Measurements from ENCODE around the gene CLEC20A. TPM values are rescaled to one million over a fixed set of nuclear protein-coding genes. Genes with fewer than 3 reads are reported as not detected.

CLEC20A gene
- total RNA-seq, 1 donor from 2014 or later: not detected

- DNase-seq (ENCODE audit: low read depth): no peak
- Histone ChIP-seq H3K4me3 (ENCODE audit: low read depth, low read length) (no peak overlapping the region), H3K27me3 (ENCODE audit: control insufficient read depth, insufficient read depth, low read length) (no peaks in the 10 kb centered on the region), H3K36me3 (ENCODE audit: control insufficient read depth, insufficient read depth, low read length) (no peaks in the 10 kb centered on the region)
- no peak for TF ChIP-seq CTCF (IDR thresholded peaks at IDR 0.05; ENCODE audit: insufficient read depth, low read length, poor library complexity, severe bottlenecking)
These were observed 10.4 kb downstream of the CLEC20A start for GRCh38 chr1:178486100-178487069.

GRCh38 chr1:178485541-178485981 lies 11.2 kb downstream of the CLEC20A start:
- DNase-seq (ENCODE audit: low read depth): no peak
- H3K36me3 ChIP-seq (ENCODE audit: control insufficient read depth, insufficient read depth, low read length): no peaks in the 10 kb centered on the region
- no peak overlapping the region for H3K4me3 ChIP-seq (ENCODE audit: low read depth, low read length)
- no peaks in the 10 kb centered on the region for H3K27me3 ChIP-seq (ENCODE audit: control insufficient read depth, insufficient read depth, low read length)
- TF ChIP-seq CTCF (IDR thresholded peaks at IDR 0.05; ENCODE audit: insufficient read depth, low read length, poor library complexity, severe bottlenecking): no peak

- Histone ChIP-seq H3K4me3 (ENCODE audit: low read depth, low read length) (no peak overlapping the region), H3K27me3 (ENCODE audit: control insufficient read depth, insufficient read depth, low read length) (no peaks in the 10 kb centered on the region), H3K36me3 (ENCODE audit: control insufficient read depth, insufficient read depth, low read length) (no peaks in the 10 kb centered on the region)
- no peak for TF ChIP-seq CTCF (IDR thresholded peaks at IDR 0.05; ENCODE audit: insufficient read depth, low read length, poor library complexity, severe bottlenecking)
- DNase-seq (ENCODE audit: low read depth): no peak
These were observed 12.0 kb downstream of the CLEC20A start for GRCh38 chr1:178484698-178485225.

- H3K36me3 ChIP-seq (ENCODE audit: control insufficient read depth, insufficient read depth, low read length): no peaks in the 10 kb centered on the region
- no peaks in the 10 kb centered on the region for H3K27me3 ChIP-seq (ENCODE audit: control insufficient read depth, insufficient read depth, low read length)
- no peak for TF ChIP-seq CTCF (IDR thresholded peaks at IDR 0.05; ENCODE audit: insufficient read depth, low read length, poor library complexity, severe bottlenecking)
- no peak for DNase-seq (ENCODE audit: low read depth)
- H3K4me3 ChIP-seq (ENCODE audit: low read depth, low read length): no peak overlapping the region
These were observed 13.4 kb downstream of the CLEC20A start for GRCh38 chr1:178483251-178483957.

- no peak overlapping the region for H3K4me3 ChIP-seq (ENCODE audit: low read depth, low read length)
- DNase-seq (ENCODE audit: low read depth): no peak
- H3K27me3 ChIP-seq (ENCODE audit: control insufficient read depth, insufficient read depth, low read length): no peaks in the 10 kb centered on the region
- H3K36me3 ChIP-seq (ENCODE audit: control insufficient read depth, insufficient read depth, low read length): no peaks in the 10 kb centered on the region
- no peak for TF ChIP-seq CTCF (IDR thresholded peaks at IDR 0.05; ENCODE audit: insufficient read depth, low read length, poor library complexity, severe bottlenecking)
These were observed 18.9 kb downstream of the CLEC20A start for GRCh38 chr1:178477841-178478240.
